GM21786 (cell line): Measurements from ENCODE around the gene AOAH.

Source experiments
- ATAC-seq: cut with Tn5 transposase; IDR thresholded peaks from one replicate; pipeline ENCODE4 v1.9.1; 2021; ENCODE audit not compliant: unreplicated experiment

Gene AOAH

GRCh38 chr7:36692456-36692855 is 31.8 kb downstream of the AOAH start:
- no peak for ATAC-seq

GRCh38 chr7:36691983-36692382 is 32.3 kb downstream of the AOAH start:
- ATAC-seq = no peak

GRCh38 chr7:36690514-36691187 is 33.6 kb downstream of the AOAH start:
- no peak for ATAC-seq

- ATAC-seq = no peak
Observed at GRCh38 chr7:36690041-36690440, 34.3 kb downstream of the AOAH start.

- ATAC-seq = no peak
Observed at GRCh38 chr7:36686499-36686898, 37.8 kb downstream of the AOAH start.

- no peak for ATAC-seq
Observed at GRCh38 chr7:36684954-36685353, 39.3 kb downstream of the AOAH start.

GRCh38 chr7:36683695-36684357 is 40.5 kb downstream of the AOAH start:
- no peak for ATAC-seq

- no peak for ATAC-seq
Observed at GRCh38 chr7:36683111-36683510, 41.2 kb downstream of the AOAH start.

GRCh38 chr7:36682102-36682501 is 42.2 kb downstream of the AOAH start:
- ATAC-seq = no peak

GRCh38 chr7:36677769-36678437 is 46.4 kb downstream of the AOAH start:
- ATAC-seq = no peak

GRCh38 chr7:36673703-36674102 is 50.6 kb downstream of the AOAH start:
- no peak for ATAC-seq

GRCh38 chr7:36671432-36671829 is 52.9 kb downstream of the AOAH start:
- ATAC-seq = no peak

GRCh38 chr7:36670585-36671431 is 53.5 kb downstream of the AOAH start:
- ATAC-seq = peak; percentile 79

- ATAC-seq = no peak
Observed at GRCh38 chr7:36668750-36669149, 55.5 kb downstream of the AOAH start.

GRCh38 chr7:36668080-36668479 is 56.2 kb downstream of the AOAH start:
- no peak for ATAC-seq

- no peak for ATAC-seq
Observed at GRCh38 chr7:36667007-36667745, 57.1 kb downstream of the AOAH start.

GRCh38 chr7:36663481-36663880 is 60.8 kb downstream of the AOAH start:
- ATAC-seq = no peak

GRCh38 chr7:36661135-36661840 is 63.0 kb downstream of the AOAH start:
- no peak for ATAC-seq

- ATAC-seq = no peak
Observed at GRCh38 chr7:36659638-36660341, 64.5 kb downstream of the AOAH start.

- no peak for ATAC-seq
Observed at GRCh38 chr7:36659172-36659516, 65.2 kb downstream of the AOAH start.
